ENCODE data around the gene TENM3. TPM values are rescaled to one million over a fixed set of nuclear protein-coding genes. Genes with fewer than 3 reads are reported as not detected.

The TENM3 gene
- total RNA-seq, 1 donor from 2014 or later = not detected

- intact Hi-C loops (cut with micrococcal nuclease) = no loop called here
- no peak overlapping the region for H3K4me3 Mint-ChIP-seq
- H3K9me3 Mint-ChIP-seq = no peaks in the 10 kb centered on the region
- ChIA-PET POLR2A (no interaction called here), CTCF (no interaction called here)
- H3K27ac Mint-ChIP-seq = no peak overlapping the region
- TF ChIP-seq, protein P1, sequence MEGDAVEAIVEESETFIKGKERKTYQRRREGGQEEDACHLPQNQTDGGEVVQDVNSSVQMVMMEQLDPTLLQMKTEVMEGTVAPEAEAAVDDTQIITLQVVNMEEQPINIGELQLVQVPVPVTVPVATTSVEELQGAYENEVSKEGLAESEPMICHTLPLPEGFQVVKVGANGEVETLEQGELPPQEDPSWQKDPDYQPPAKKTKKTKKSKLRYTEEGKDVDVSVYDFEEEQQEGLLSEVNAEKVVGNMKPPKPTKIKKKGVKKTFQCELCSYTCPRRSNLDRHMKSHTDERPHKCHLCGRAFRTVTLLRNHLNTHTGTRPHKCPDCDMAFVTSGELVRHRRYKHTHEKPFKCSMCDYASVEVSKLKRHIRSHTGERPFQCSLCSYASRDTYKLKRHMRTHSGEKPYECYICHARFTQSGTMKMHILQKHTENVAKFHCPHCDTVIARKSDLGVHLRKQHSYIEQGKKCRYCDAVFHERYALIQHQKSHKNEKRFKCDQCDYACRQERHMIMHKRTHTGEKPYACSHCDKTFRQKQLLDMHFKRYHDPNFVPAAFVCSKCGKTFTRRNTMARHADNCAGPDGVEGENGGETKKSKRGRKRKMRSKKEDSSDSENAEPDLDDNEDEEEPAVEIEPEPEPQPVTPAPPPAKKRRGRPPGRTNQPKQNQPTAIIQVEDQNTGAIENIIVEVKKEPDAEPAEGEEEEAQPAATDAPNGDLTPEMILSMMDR (IDR thresholded peaks at IDR 0.05) = no peak
- no peaks in the 10 kb centered on the region for H3K36me3 Mint-ChIP-seq (ENCODE audit: low read depth)
- no peaks in the 10 kb centered on the region for H3K4me1 Mint-ChIP-seq
- H3K27me3 Mint-ChIP-seq = peaks cover 4% of the 10 kb centered on the region
- no peak for ATAC-seq (ENCODE audit: low read depth)
- DNase-seq = no peak
These were observed 602.4 kb downstream of the TENM3 start for GRCh38 chr4:182845618-182846017.

DNA sequence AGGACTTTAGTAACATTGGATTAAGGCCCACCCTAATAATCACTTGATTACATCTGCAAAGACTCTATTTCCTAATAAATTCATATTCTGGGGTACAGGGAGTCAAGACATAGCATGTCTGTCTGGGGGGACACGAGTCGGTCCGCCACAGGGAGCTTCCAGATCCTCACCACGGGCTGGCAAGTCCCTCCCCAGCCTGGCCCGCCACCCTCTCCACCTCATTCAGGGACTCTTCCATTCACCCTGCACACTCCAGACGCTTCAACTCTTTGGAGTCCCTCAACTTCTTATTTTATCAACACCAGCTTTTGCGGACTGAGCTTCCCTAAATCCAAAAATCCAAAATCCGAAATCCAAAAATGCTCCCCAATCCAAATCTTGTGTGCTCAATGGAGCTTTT is 602.8 kb downstream of the TENM3 start:
- Mint-ChIP-seq H3K36me3 (ENCODE audit: low read depth) (no peaks in the 10 kb centered on the region), H3K9me3 (no peaks in the 10 kb centered on the region), H3K27me3 (peaks cover 4% of the 10 kb centered on the region), H3K4me1 (no peaks in the 10 kb centered on the region), H3K4me3 (no peak overlapping the region), H3K27ac (no peak overlapping the region)
- intact Hi-C loops (cut with micrococcal nuclease) = no loop called here
- ChIA-PET POLR2A (no interaction called here), CTCF (no interaction called here)
- ATAC-seq (ENCODE audit: low read depth) (no peak), DNase-seq (no peak)
- TF ChIP-seq, protein P1 (IDR thresholded peaks at IDR 0.05) = no peak

DNA sequence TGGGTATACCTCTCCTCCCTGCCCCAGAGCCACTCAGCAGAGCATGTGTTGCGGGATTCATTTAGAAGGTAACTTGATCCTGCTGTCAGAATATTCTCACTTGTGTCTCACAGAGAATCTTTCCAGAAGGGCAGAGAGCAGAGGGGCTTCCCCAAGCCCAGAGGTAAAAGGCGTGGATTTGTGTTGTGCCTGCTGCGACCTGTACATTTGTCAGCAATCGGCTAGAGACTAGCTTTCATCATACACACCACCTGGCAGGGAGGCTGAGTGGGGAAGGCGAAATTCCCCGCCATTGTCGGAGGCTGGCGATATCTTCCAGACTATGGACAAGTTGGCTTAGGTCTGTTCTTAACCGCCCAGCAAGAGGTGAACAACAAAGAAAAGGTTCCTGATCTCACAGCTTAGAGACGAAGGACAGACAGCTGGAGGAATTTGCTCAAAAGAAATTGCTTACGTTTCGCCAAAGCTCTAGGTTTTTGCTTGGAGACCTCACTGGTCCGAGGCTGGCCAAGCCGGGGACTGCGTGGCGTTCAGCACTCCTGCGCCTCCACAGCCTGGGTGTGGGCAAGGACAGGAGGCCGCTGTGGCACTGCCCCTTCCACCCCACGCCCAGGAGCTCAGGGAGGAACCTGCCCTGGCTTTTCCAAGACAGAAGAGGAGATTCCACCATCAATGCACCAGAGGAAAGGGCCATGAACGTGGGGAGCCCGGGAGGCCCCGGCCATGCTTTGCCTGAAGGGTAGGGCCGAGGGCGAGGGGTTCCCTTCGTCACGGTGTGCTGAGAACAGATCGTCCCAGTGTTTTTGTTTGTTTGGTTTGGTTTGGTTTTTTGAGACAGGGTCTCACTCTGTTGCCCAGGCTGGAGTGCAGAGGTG is 604.6 kb downstream of the TENM3 start:
- TF ChIP-seq, protein P1 (IDR thresholded peaks at IDR 0.05) = no peak
- DNase-seq (no peak), ATAC-seq (ENCODE audit: low read depth) (no peak)
- POLR2A ChIA-PET = no interaction called here
- no peaks in the 10 kb centered on the region for H3K9me3 Mint-ChIP-seq
- peaks cover 7% of the 10 kb centered on the region for H3K27me3 Mint-ChIP-seq
- H3K36me3 Mint-ChIP-seq (ENCODE audit: low read depth) = no peaks in the 10 kb centered on the region
- intact Hi-C loops (cut with micrococcal nuclease) = no loop called here
- no peaks in the 10 kb centered on the region for H3K4me1 Mint-ChIP-seq
- H3K4me3 Mint-ChIP-seq = no peak overlapping the region
- no peak overlapping the region for H3K27ac Mint-ChIP-seq
- CTCF ChIA-PET = no interaction called here

- ATAC-seq (ENCODE audit: low read depth) = no peak
- intact Hi-C loops (cut with micrococcal nuclease) = no loop called here
- ChIA-PET POLR2A (no interaction called here), CTCF (no interaction called here)
- Mint-ChIP-seq H3K27ac (no peak overlapping the region), H3K36me3 (ENCODE audit: low read depth) (no peaks in the 10 kb centered on the region), H3K9me3 (peaks cover 3% of the 10 kb centered on the region), H3K4me1 (no peaks in the 10 kb centered on the region), H3K27me3 (peaks cover 7% of the 10 kb centered on the region), H3K4me3 (no peak overlapping the region)
- TF ChIP-seq, protein P1 (IDR thresholded peaks at IDR 0.05) = no peak
- DNase-seq = no peak
These were observed 605.5 kb downstream of the TENM3 start for GRCh38 chr4:182848685-182849084.
